K562 (cell line): ENCODE data around the gene KLHL35. TPM values are rescaled to one million over a fixed set of nuclear protein-coding genes. Genes with fewer than 3 reads are reported as not detected.

Experiments
- ASH1L ChIP-seq: fragments of 450-650 bp; IDR thresholded peaks from 2 replicates; pipeline ENCODE4 v1.6.1; 2018; ENCODE audit warnings: borderline replicate concordance, mild to moderate bottlenecking, low read depth; ENCODE audit not compliant: partially characterized antibody
- BCL6 ChIP-seq: fragments of 250-450 bp; sonication (Bioruptor Pico); IDR thresholded peaks from 2 replicates; pipeline ENCODE4 v1.4.0; 2020
- C11orf30 ChIP-seq: fragments of 450-650 bp; IDR thresholded peaks from 2 replicates; pipeline ENCODE4 v1.6.1; 2016; ENCODE audit warnings: low read depth, mild to moderate bottlenecking
- CBFA2T3 ChIP-seq: fragments of 450-650 bp; IDR thresholded peaks from 2 replicates; pipeline ENCODE4 v1.6.1; 2017
- MIER1 ChIP-seq: fragments of 450-650 bp; IDR thresholded peaks from 2 replicates; pipeline ENCODE4 v1.6.1; 2016; ENCODE audit warnings: antibody characterized with exemption, mild to moderate bottlenecking, low read depth
- MYNN ChIP-seq, 2 experiments: sonication (generic); formaldehyde crosslinking in 1 of 2; IDR thresholded peaks; 2 replicates each; pipeline versions ENCODE4 v1.5.0 to v1.6.1; 2016 to 2020; ENCODE audit warnings: antibody characterized with exemption in 1 of 2, missing genetic modification reagents in 1 of 2
- POU5F1 ChIP-seq: fragments of 150-350 bp; IDR thresholded peaks from 2 replicates; pipeline ENCODE4 v1.6.1; 2014; ENCODE audit warnings: borderline replicate concordance, low read length, low read depth, mild to moderate bottlenecking; ENCODE audit not compliant: partially characterized antibody
- SIN3A ChIP-seq, 2 experiments: fragments of 150-350 bp in 1 of 2; IDR thresholded peaks; 2 replicates each; pipeline ENCODE4 v1.6.1; 2011 to 2016; ENCODE audit warnings: borderline replicate concordance in 2 of 2, low read depth in 2 of 2, low read length in 2 of 2, mild to moderate bottlenecking in 2 of 2, moderate library complexity in 2 of 2; ENCODE audit not compliant: control insufficient read depth in 1 of 2
- SLC30A9 ChIP-seq: fragments of 250-450 bp; sonication (Bioruptor Pico); IDR thresholded peaks from 2 replicates; pipeline ENCODE4 v1.8.0; 2022; ENCODE audit warnings: mild to moderate bottlenecking, moderate library complexity
- SMAD3 ChIP-seq: fragments of 450-650 bp; formaldehyde crosslinking; conservative IDR thresholded peaks from 2 replicates; pipeline ENCODE4 v1.4.0; 2020; ENCODE audit warnings: mild to moderate bottlenecking
- SP1 ChIP-seq: sonication (generic); formaldehyde crosslinking; IDR thresholded peaks from 2 replicates; pipeline ENCODE4 v1.8.1; 2022; ENCODE audit warnings: mild to moderate bottlenecking, missing genetic modification reagents
- SRSF1 ChIP-seq: fragments of 200-400 bp; formaldehyde crosslinking; IDR thresholded peaks from 2 replicates; pipeline ENCODE4 v1.6.1; 2017; ENCODE audit warnings: mild to moderate bottlenecking, low read depth, low read length, moderate library complexity
- SRSF7 ChIP-seq: fragments of 200-400 bp; formaldehyde crosslinking; optimal IDR thresholded peaks from 2 replicates; pipeline ENCODE3; 2017; ENCODE audit warnings: mild to moderate bottlenecking, low read depth, low read length
- TRIM28 ChIP-seq: fragments of 450-650 bp; IDR thresholded peaks from 2 replicates; pipeline ENCODE4 v1.6.1; 2017
- ZBTB17 ChIP-seq: fragments of 450-650 bp; formaldehyde crosslinking; IDR thresholded peaks from 2 replicates; pipeline ENCODE4 v1.4.0; 2020; ENCODE audit warnings: mild to moderate bottlenecking
- ZNF232 ChIP-seq: sonication (generic); formaldehyde crosslinking; IDR thresholded peaks from 2 replicates; pipeline ENCODE4 v1.8.0; 2022; ENCODE audit warnings: mild to moderate bottlenecking, missing genetic modification reagents
- ZNF24 ChIP-seq: fragments of 450-650 bp; IDR thresholded peaks from 2 replicates; pipeline ENCODE4 v1.6.1; 2016
- ZNF253 ChIP-seq: fragments of 250-450 bp; sonication (Bioruptor Pico); conservative IDR thresholded peaks from 2 replicates; pipeline ENCODE4 v1.6.1; 2021; ENCODE audit warnings: mild to moderate bottlenecking
- ZNF3 ChIP-seq: fragments of 250-450 bp; sonication (Bioruptor Pico); IDR thresholded peaks from 2 replicates; pipeline ENCODE4 v1.5.0; 2021; ENCODE audit warnings: mild to moderate bottlenecking, moderate library complexity
- polyA plus RNA-seq, 8 experiments: library from polyadenylated mRNA; depleted of rRNA in 4 of 8; stranded (reverse) in 5 of 8; unstranded in 3 of 8; fragments of >200 nt; fragmentation: Nextera tagmentation in 2 of 8; fragmentation: Illumina TruSeq in 1 of 8; extraction: Ambion mirVana in 2 of 8; extraction: Trizol in 1 of 8; gene quantifications; 2 replicates each; pipeline versions ENCODE4 v1.2.1 to v1.2.3, GENCODE V29; 2011 to 2014; ENCODE audit warnings: inconsistent platforms in 1 of 8, missing spikeins in 1 of 8
- total RNA-seq, 7 experiments: library from RNA; depleted of rRNA in 6 of 7; stranded (reverse); fragments of >200 nt in 6 of 7; fragmentation: Illumina TruSeq in 2 of 7; extraction: Trizol in 2 of 7; gene quantifications; 2 replicates each; pipeline versions ENCODE4 v1.2.1 to v1.2.3, GENCODE V29; 2011 to 2021; ENCODE audit warnings: low replicate concordance in 1 of 7
- TF ChIP-seq, protein P1 (sequence below): fragments of 450-650 bp; IDR thresholded peaks from 2 replicates; pipeline ENCODE4 v1.6.1; 2017; ENCODE audit warnings: mild to moderate bottlenecking, moderate library complexity
- TF ChIP-seq, protein P2 (sequence below): IDR thresholded peaks from 2 replicates; pipeline ENCODE4 v1.6.1; 2014; ENCODE audit warnings: antibody characterized with exemption
- TF ChIP-seq, protein P3 (sequence below): fragments of 450-650 bp; IDR thresholded peaks from 2 replicates; pipeline ENCODE4 v1.6.1; 2018; ENCODE audit not compliant: partially characterized antibody
- TF ChIP-seq, protein P4 (sequence below): fragments of 250-450 bp; sonication (Bioruptor Pico); IDR thresholded peaks from 2 replicates; pipeline ENCODE4 v1.8.0; 2021; ENCODE audit warnings: moderate library complexity, mild to moderate bottlenecking, inconsistent platforms
- TF ChIP-seq, protein P5 (sequence below): IDR thresholded peaks from 2 replicates; pipeline ENCODE4 v1.6.1; 2011; ENCODE audit not compliant: insufficient read length; ENCODE audit errors: extremely low read depth

KLHL35 gene
- total and polyA plus RNA-seq, 9 of the 15 experiments (the other 6 are each of a cell fraction or from before 2014, with no cell fraction given): not detected

DNA sequence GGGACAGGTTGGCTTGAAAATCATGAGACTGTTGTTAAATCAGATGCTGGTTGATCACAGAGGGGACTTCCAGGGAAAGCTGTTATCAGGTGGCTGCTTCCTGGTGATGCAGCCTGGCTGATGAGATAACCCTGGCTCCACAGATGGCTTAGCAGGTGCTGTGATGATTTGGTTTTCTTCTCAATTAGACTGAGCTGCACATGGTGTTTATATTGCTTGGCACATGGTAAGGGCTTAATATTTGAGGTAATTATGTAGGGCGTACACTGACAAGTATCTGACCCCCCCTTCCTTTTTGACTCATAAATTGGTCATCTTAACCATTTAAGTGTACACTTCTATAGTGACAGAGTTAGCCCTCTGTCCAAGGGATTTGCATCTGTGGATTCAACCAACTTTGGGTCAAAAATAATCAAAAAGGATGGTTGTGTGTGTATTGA, 26.6 kb downstream of the KLHL35 start (continued):
- TF ChIP-seq, protein P1, sequence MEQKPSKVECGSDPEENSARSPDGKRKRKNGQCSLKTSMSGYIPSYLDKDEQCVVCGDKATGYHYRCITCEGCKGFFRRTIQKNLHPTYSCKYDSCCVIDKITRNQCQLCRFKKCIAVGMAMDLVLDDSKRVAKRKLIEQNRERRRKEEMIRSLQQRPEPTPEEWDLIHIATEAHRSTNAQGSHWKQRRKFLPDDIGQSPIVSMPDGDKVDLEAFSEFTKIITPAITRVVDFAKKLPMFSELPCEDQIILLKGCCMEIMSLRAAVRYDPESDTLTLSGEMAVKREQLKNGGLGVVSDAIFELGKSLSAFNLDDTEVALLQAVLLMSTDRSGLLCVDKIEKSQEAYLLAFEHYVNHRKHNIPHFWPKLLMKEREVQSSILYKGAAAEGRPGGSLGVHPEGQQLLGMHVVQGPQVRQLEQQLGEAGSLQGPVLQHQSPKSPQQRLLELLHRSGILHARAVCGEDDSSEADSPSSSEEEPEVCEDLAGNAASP: no peak
- TF ChIP-seq ZNF253 (CRISPR knock-in tag): no peak
- peak; percentile 98 for TF ChIP-seq CBFA2T3
- peak; percentile 72 for TF ChIP-seq MYNN (IDR thresholded peaks at IDR 0.05)
- no peak for TF ChIP-seq MYNN (CRISPR knock-in tag; IDR thresholded peaks at IDR 0.05)
- no peak for TF ChIP-seq ASH1L
- TF ChIP-seq ZBTB17: 0 out of 2 replicates have a peak, but pooled peaks have one; percentile 19
- peak; percentile 79 for TF ChIP-seq SMAD3 (CRISPR knock-in tag)
- TF ChIP-seq ZNF24: peak; percentile 16; the same call in 1 of the 2 replicates
- 0 out of 2 replicates have a peak, but pooled peaks have one; percentile 32 for TF ChIP-seq SP1 (CRISPR knock-in tag)
- TF ChIP-seq BCL6 (CRISPR knock-in tag): no peak
- TF ChIP-seq SIN3A (IDR thresholded peaks at IDR 0.05; ENCODE audit: borderline replicate concordance in 2 of 2, control insufficient read depth in 1 of 2, low read depth in 2 of 2, low read length in 2 of 2): no peak
- TF ChIP-seq, protein P2, sequence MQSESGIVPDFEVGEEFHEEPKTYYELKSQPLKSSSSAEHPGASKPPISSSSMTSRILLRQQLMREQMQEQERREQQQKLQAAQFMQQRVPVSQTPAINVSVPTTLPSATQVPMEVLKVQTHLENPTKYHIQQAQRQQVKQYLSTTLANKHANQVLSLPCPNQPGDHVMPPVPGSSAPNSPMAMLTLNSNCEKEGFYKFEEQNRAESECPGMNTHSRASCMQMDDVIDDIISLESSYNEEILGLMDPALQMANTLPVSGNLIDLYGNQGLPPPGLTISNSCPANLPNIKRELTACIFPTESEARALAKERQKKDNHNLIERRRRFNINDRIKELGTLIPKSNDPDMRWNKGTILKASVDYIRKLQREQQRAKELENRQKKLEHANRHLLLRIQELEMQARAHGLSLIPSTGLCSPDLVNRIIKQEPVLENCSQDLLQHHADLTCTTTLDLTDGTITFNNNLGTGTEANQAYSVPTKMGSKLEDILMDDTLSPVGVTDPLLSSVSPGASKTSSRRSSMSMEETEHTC: peak; percentile 81
- TF ChIP-seq, protein P3, sequence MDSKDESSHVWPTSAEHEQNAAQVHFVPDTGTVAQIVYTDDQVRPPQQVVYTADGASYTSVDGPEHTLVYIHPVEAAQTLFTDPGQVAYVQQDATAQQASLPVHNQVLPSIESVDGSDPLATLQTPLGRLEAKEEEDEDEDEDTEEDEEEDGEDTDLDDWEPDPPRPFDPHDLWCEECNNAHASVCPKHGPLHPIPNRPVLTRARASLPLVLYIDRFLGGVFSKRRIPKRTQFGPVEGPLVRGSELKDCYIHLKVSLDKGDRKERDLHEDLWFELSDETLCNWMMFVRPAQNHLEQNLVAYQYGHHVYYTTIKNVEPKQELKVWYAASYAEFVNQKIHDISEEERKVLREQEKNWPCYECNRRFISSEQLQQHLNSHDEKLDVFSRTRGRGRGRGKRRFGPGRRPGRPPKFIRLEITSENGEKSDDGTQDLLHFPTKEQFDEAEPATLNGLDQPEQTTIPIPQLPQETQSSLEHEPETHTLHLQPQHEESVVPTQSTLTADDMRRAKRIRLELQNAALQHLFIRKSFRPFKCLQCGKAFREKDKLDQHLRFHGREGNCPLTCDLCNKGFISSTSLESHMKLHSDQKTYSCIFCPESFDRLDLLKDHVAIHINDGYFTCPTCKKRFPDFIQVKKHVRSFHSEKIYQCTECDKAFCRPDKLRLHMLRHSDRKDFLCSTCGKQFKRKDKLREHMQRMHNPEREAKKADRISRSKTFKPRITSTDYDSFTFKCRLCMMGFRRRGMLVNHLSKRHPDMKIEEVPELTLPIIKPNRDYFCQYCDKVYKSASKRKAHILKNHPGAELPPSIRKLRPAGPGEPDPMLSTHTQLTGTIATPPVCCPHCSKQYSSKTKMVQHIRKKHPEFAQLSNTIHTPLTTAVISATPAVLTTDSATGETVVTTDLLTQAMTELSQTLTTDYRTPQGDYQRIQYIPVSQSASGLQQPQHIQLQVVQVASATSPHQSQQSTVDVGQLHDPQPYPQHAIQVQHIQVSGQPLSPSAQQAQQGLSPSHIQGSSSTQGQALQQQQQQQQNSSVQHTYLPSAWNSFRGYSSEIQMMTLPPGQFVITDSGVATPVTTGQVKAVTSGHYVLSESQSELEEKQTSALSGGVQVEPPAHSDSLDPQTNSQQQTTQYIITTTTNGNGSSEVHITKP: no peak
- no peak for TF ChIP-seq SLC30A9
- TF ChIP-seq MIER1: no peak
- TF ChIP-seq, protein P4, sequence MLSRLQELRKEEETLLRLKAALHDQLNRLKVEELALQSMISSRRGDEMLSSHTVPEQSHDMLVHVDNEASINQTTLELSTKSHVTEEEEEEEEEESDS: no peak
- no peak for TF ChIP-seq SRSF1
- TF ChIP-seq, protein P5, sequence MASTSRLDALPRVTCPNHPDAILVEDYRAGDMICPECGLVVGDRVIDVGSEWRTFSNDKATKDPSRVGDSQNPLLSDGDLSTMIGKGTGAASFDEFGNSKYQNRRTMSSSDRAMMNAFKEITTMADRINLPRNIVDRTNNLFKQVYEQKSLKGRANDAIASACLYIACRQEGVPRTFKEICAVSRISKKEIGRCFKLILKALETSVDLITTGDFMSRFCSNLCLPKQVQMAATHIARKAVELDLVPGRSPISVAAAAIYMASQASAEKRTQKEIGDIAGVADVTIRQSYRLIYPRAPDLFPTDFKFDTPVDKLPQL: no peak
- TF ChIP-seq ZNF232 (CRISPR knock-in tag): no peak
- no peak for TF ChIP-seq POU5F1
- no peak for TF ChIP-seq TRIM28
- no peak for TF ChIP-seq C11orf30
- TF ChIP-seq ZNF3: no peak
- TF ChIP-seq SRSF7: no peak
